Activated T-cell treated with anti-CD3 and anti-CD28 coated beads, Interleukin-2, amount 50 U/mL, for 4 hours (primary cell): ENCODE data around the gene G6PC3. TPM values are rescaled to one million over a fixed set of nuclear protein-coding genes. Genes with fewer than 3 reads are reported as not detected.
"Not testable (repeated sequence)": the region's sequence is repeated elsewhere in the genome, so short reads cannot be mapped to it uniquely, and the experiment has no call there.

Source experiments
- ATAC-seq, 2 donors: fragments of 200-7000 bp; cut with Tn5 transposase; one replicate each; pipeline ENCODE4 v1.10.0; 2021
- DNase-seq: peaks from one replicate; pipeline ENCODE4 v3.0.0-alpha.2; 2020
- H3K27me3 Mint-ChIP-seq: one replicate; pipeline ENCODE4 v1.8.0; 2021; ENCODE audit warnings: low read depth, mixed read lengths
- H3K36me3 Mint-ChIP-seq: one replicate; pipeline ENCODE4 v1.8.0; 2022; ENCODE audit warnings: mixed read lengths; ENCODE audit not compliant: insufficient read depth
- H3K4me1 Mint-ChIP-seq: one replicate; pipeline ENCODE4 v1.8.0; 2021; ENCODE audit warnings: low read depth, mixed read lengths
- H3K4me3 Mint-ChIP-seq: one replicate; pipeline ENCODE4 v1.8.0; 2021; ENCODE audit warnings: mild to moderate bottlenecking, moderate library complexity, mixed read lengths
- H3K9me3 Mint-ChIP-seq: one replicate; pipeline ENCODE4 v1.8.0; 2021; ENCODE audit warnings: mixed read lengths
- total RNA-seq, 3 donors: library from RNA; stranded (reverse); gene quantifications; one replicate each; pipeline ENCODE4 v1.2.1, GENCODE V29; 2021

Gene G6PC3
- total RNA-seq, 3 donors from 2014 or later = 24.7 to 28.4 (median 24.9) TPM

- no peaks in the 10 kb centered on the region for H3K9me3 Mint-ChIP-seq
- DNase-seq (no peak), ATAC-seq (no peak)
- H3K36me3 Mint-ChIP-seq = peaks cover 17% of the 10 kb centered on the region
- no peak overlapping the region for H3K4me3 Mint-ChIP-seq
- peaks cover 10% of the 10 kb centered on the region for H3K4me1 Mint-ChIP-seq
- no peaks in the 10 kb centered on the region for H3K27me3 Mint-ChIP-seq
Measured at GRCh38 chr17:44044071-44044470, 26.5 kb upstream of the G6PC3 start.

- Mint-ChIP-seq H3K36me3 (peaks cover 10% of the 10 kb centered on the region), H3K4me3 (no peak overlapping the region), H3K4me1 (peaks cover 8% of the 10 kb centered on the region)
Measured at GRCh38 chr17:44045486-44045885, 25.0 kb upstream of the G6PC3 start.

GRCh38 chr17:44046893-44047292 lies 23.6 kb upstream of the G6PC3 start:
- not testable (repeated sequence) for H3K36me3 Mint-ChIP-seq, H3K27me3 Mint-ChIP-seq, DNase-seq, H3K9me3 Mint-ChIP-seq, H3K4me1 Mint-ChIP-seq, ATAC-seq, H3K4me3 Mint-ChIP-seq

More at GRCh38 chr17:44045486-44045885, 25.0 kb upstream of the G6PC3 start:
- Mint-ChIP-seq H3K27me3 (no peaks in the 10 kb centered on the region), H3K9me3 (no peaks in the 10 kb centered on the region)
- no peak for DNase-seq
- ATAC-seq = no peak

GRCh38 chr17:44049294-44050060 lies 21.1 kb upstream of the G6PC3 start:
- Mint-ChIP-seq H3K4me1 (peaks cover 9% of the 10 kb centered on the region), H3K36me3 (peaks cover 20% of the 10 kb centered on the region), H3K9me3 (no peaks in the 10 kb centered on the region), H3K27me3 (no peaks in the 10 kb centered on the region), H3K4me3 (no peak overlapping the region)
- ATAC-seq (no peak), DNase-seq (no peak)

GRCh38 chr17:44053125-44053872 lies 17.2 kb upstream of the G6PC3 start:
- ATAC-seq = no peak
- H3K27me3 Mint-ChIP-seq = no peaks in the 10 kb centered on the region
- no peaks in the 10 kb centered on the region for H3K9me3 Mint-ChIP-seq
- peaks cover 25% of the 10 kb centered on the region for H3K36me3 Mint-ChIP-seq
- peaks cover 11% of the 10 kb centered on the region for H3K4me1 Mint-ChIP-seq
- DNase-seq = no peak
- H3K4me3 Mint-ChIP-seq = no peak overlapping the region

- no peak for DNase-seq
- Mint-ChIP-seq H3K27me3 (no peaks in the 10 kb centered on the region), H3K4me1 (peaks cover 37% of the 10 kb centered on the region), H3K36me3 (peaks cover 41% of the 10 kb centered on the region), H3K9me3 (no peaks in the 10 kb centered on the region), H3K4me3 (no peak overlapping the region)
- ATAC-seq = no peak
Measured at GRCh38 chr17:44059101-44059892, 11.2 kb upstream of the G6PC3 start.

- no peaks in the 10 kb centered on the region for H3K27me3 Mint-ChIP-seq
- peaks cover 39% of the 10 kb centered on the region for H3K36me3 Mint-ChIP-seq
- H3K9me3 Mint-ChIP-seq = no peaks in the 10 kb centered on the region
- ATAC-seq (no peak), DNase-seq (no peak)
- H3K4me1 Mint-ChIP-seq = peaks cover 42% of the 10 kb centered on the region
- no peak overlapping the region for H3K4me3 Mint-ChIP-seq
Measured at GRCh38 chr17:44061446-44061845, 9.1 kb upstream of the G6PC3 start.

GRCh38 chr17:44062871-44063270 lies 7.7 kb upstream of the G6PC3 start:
- ATAC-seq (no peak), DNase-seq (no peak)
- H3K4me1 Mint-ChIP-seq = peaks cover 50% of the 10 kb centered on the region
- H3K36me3 Mint-ChIP-seq = peaks cover 37% of the 10 kb centered on the region
- peak overlapping the region; percentile 11 for H3K4me3 Mint-ChIP-seq
- no peaks in the 10 kb centered on the region for H3K9me3 Mint-ChIP-seq
- no peaks in the 10 kb centered on the region for H3K27me3 Mint-ChIP-seq

- H3K27me3 Mint-ChIP-seq = no peaks in the 10 kb centered on the region
- H3K36me3 Mint-ChIP-seq = peaks cover 32% of the 10 kb centered on the region
- H3K4me3 Mint-ChIP-seq = no peak overlapping the region
- peaks cover 47% of the 10 kb centered on the region for H3K4me1 Mint-ChIP-seq
- H3K9me3 Mint-ChIP-seq = no peaks in the 10 kb centered on the region
- ATAC-seq (no peak), DNase-seq (no peak)
Measured at GRCh38 chr17:44063704-44064639, 6.6 kb upstream of the G6PC3 start.

- H3K9me3 Mint-ChIP-seq = no peaks in the 10 kb centered on the region
- DNase-seq (no peak), ATAC-seq (no peak)
- H3K4me3 Mint-ChIP-seq = peak overlapping the region; percentile 91
- no peaks in the 10 kb centered on the region for H3K27me3 Mint-ChIP-seq
- H3K36me3 Mint-ChIP-seq = peaks cover 18% of the 10 kb centered on the region
- H3K4me1 Mint-ChIP-seq = peaks cover 43% of the 10 kb centered on the region
Measured at GRCh38 chr17:44065668-44066203, 4.8 kb upstream of the G6PC3 start.

GRCh38 chr17:44066204-44066930 lies 4.2 kb upstream of the G6PC3 start, which contains the start of gene LSM12:
Gene LSM12, minus strand, starts transcription at chr17:44066671. Its CDS starts 84 bp downstream, at chr17:44066587.
- Mint-ChIP-seq H3K27me3 (no peaks in the 10 kb centered on the region), H3K36me3 (peaks cover 17% of the 10 kb centered on the region), H3K9me3 (no peaks in the 10 kb centered on the region), H3K4me3 (peak within 1 kb of the TSS; percentile 91), H3K4me1 (peaks cover 47% of the 10 kb centered on the region)
- DNase-seq (peak; percentile 88), ATAC-seq (peak; percentile 80 to 83)

GRCh38 chr17:44067545-44067940 lies 3.0 kb upstream of the G6PC3 start:
- ATAC-seq = no peak
- peaks cover 48% of the 10 kb centered on the region for H3K4me1 Mint-ChIP-seq
- peak overlapping the region; percentile 91 for H3K4me3 Mint-ChIP-seq

More at GRCh38 chr17:44067545-44067940, 3.0 kb upstream of the G6PC3 start:
- Mint-ChIP-seq H3K9me3 (no peaks in the 10 kb centered on the region), H3K36me3 (peaks cover 11% of the 10 kb centered on the region), H3K27me3 (no peaks in the 10 kb centered on the region)
- DNase-seq = no peak
